Duodenal mucosa (tissue), 2 donors: ENCODE results near the gene DDTL.

Experiments
- H3K27ac ChIP-seq: one replicate; pipeline ENCODE4 v1.7.0; 2013; ENCODE audit warnings: low read depth, low read length
- H3K27me3 ChIP-seq, 2 donors: one replicate each; pipeline ENCODE4 v1.7.0; 2013; ENCODE audit warnings: low read length in 2 of 2, control low read depth in 1 of 2; ENCODE audit not compliant: insufficient read depth in 2 of 2, control insufficient read depth in 1 of 2
- H3K36me3 ChIP-seq, 2 donors: one replicate each; pipeline ENCODE4 v1.7.0; 2013; ENCODE audit warnings: low read length in 2 of 2, control low read depth in 1 of 2; ENCODE audit not compliant: insufficient read depth in 2 of 2, control insufficient read depth in 1 of 2
- H3K4me1 ChIP-seq, 2 donors: one replicate each; pipeline ENCODE4 v1.7.0; 2013; ENCODE audit warnings: low read length in 2 of 2, control low read depth in 1 of 2; ENCODE audit not compliant: insufficient read depth in 2 of 2, control insufficient read depth in 1 of 2
- H3K4me3 ChIP-seq, 2 donors: one replicate each; pipeline ENCODE4 v1.7.0; 2013; ENCODE audit warnings: low read length in 2 of 2, low read depth in 1 of 2
- H3K9ac ChIP-seq, 2 donors: one replicate each; pipeline ENCODE4 v1.7.0; 2013; ENCODE audit warnings: low read length in 2 of 2, low read depth in 1 of 2
- H3K9me3 ChIP-seq, 2 donors: one replicate each; pipeline ENCODE4 v1.7.0; 2013; ENCODE audit warnings: low read length in 2 of 2, control low read depth in 1 of 2; ENCODE audit not compliant: control insufficient read depth in 1 of 2

Gene DDTL

GRCh38 chr22:24011735-24012068 is 45.0 kb downstream of the DDTL start:
- H3K36me3 ChIP-seq = no peaks in the 10 kb centered on the region
- no peaks in the 10 kb centered on the region for H3K27me3 ChIP-seq
- H3K9me3 ChIP-seq = no peaks in the 10 kb centered on the region
- peak overlapping the region; percentile 97 to 98 for H3K4me3 ChIP-seq
- H3K27ac ChIP-seq = peak overlapping the region; percentile 75
- peaks cover 16 to 35% of the 10 kb centered on the region in 2 donors for H3K4me1 ChIP-seq
- H3K9ac ChIP-seq = peak overlapping the region; percentile 69 to 88

- Histone ChIP-seq H3K9ac (no peak overlapping the region), H3K9me3 (no peaks in the 10 kb centered on the region), H3K4me3 (no peak overlapping the region), H3K36me3 (no peaks in the 10 kb centered on the region), H3K4me1 (peaks cover 0 to 13% of the 10 kb centered on the region in 2 donors), H3K27ac (no peak overlapping the region), H3K27me3 (no peaks in the 10 kb centered on the region)
Measured at GRCh38 chr22:24016156-24016555, 49.5 kb downstream of the DDTL start.

GRCh38 chr22:24021304-24021703 is 54.6 kb downstream of the DDTL start:
- Histone ChIP-seq H3K4me1 (peaks cover 0 to 5% of the 10 kb centered on the region in 2 donors), H3K27ac (no peak overlapping the region), H3K9ac (no peak overlapping the region), H3K27me3 (no peaks in the 10 kb centered on the region), H3K36me3 (peaks cover 0 to 9% of the 10 kb centered on the region in 2 donors), H3K9me3 (no peaks in the 10 kb centered on the region), H3K4me3 (no peak overlapping the region)
